Mesangial cell (primary cell): Measurements from ENCODE around the gene RHBDF2. TPM values are rescaled to one million over a fixed set of nuclear protein-coding genes. Genes with fewer than 3 reads are reported as not detected.

Experiments
- total RNA-seq: library from RNA; depleted of rRNA; stranded (reverse); fragments of >200 nt; gene quantifications from 2 replicates; pipeline ENCODE4 v1.2.3, GENCODE V29; 2015

Gene RHBDF2
- total RNA-seq = 59.3 and 64.5 TPM in 2 replicates

GRCh38 chr17:76501018-76501826, at the start of gene RHBDF2:
Gene RHBDF2 (minus strand): TSS chr17:76501423. CDS start chr17:76481524, 19,899 bp downstream.

GRCh38 chr17:76539631-76540271, 38.5 kb upstream of the RHBDF2 start, which contains the start of gene PRCD:
Gene PRCD (plus strand): TSS chr17:76540044. CDS start chr17:76540142, 98 bp downstream.

GRCh38 chr17:76537578-76538280, 36.5 kb upstream of the RHBDF2 start, which contains the start of gene CYGB:
Gene CYGB (minus strand): TSS chr17:76537709. CDS start chr17:76537542, 167 bp downstream.

GRCh38 chr17:76467366-76467765, 33.9 kb downstream of the RHBDF2 start, which contains the start of gene AANAT:
Gene AANAT (plus strand): TSS chr17:76467603. CDS start chr17:76468747, 1,144 bp downstream.

GRCh38 chr17:76452660-76453430, 48.4 kb downstream of the RHBDF2 start, which contains the start of gene UBE2O:
Gene UBE2O (minus strand): TSS chr17:76453152. CDS start chr17:76453141, 11 bp downstream.

Other genes with a start within 250 kb of the RHBDF2 start
- 16.5 and 35.5 TPM in 2 replicates for gene UBALD2, start 236.1 kb downstream of the RHBDF2 start, total RNA-seq
- gene QRICH2, start 193.1 kb downstream of the RHBDF2 start, total RNA-seq = 1.6 and 1.9 TPM in 2 replicates
- 43.7 and 53.9 TPM in 2 replicates for gene PRPSAP1, start 147.5 kb downstream of the RHBDF2 start, total RNA-seq
- 24.1 and 96.6 TPM in 2 replicates for gene SPHK1, start 116.8 kb downstream of the RHBDF2 start, total RNA-seq
- 14.5 and 21.2 TPM in 2 replicates for gene UBE2O, start 48.3 kb downstream of the RHBDF2 start, total RNA-seq
- 0.25 TPM in 1 of 2 replicates, not detected in the other for gene AANAT, start 33.8 kb downstream of the RHBDF2 start, total RNA-seq
- 2.8 and 5.3 TPM in 2 replicates for gene CYGB, start 36.3 kb upstream of the RHBDF2 start, total RNA-seq
- gene PRCD, start 38.6 kb upstream of the RHBDF2 start, total RNA-seq = 0.33 and 0.38 TPM in 2 replicates
- 0.33 and 6.6 TPM in 2 replicates for gene ST6GALNAC2, start 84.4 kb upstream of the RHBDF2 start, total RNA-seq
- 0.25 TPM in 1 of 2 replicates, not detected in the other for gene ST6GALNAC1, start 142.3 kb upstream of the RHBDF2 start, total RNA-seq
- gene MXRA7, start 209.5 kb upstream of the RHBDF2 start, total RNA-seq = 145 and 167 TPM in 2 replicates
- 11.7 and 19.6 TPM in 2 replicates for gene JMJD6, start 225.2 kb upstream of the RHBDF2 start, total RNA-seq
- gene METTL23, start 225.4 kb upstream of the RHBDF2 start, total RNA-seq = 33.7 and 38.9 TPM in 2 replicates
- 227 and 355 TPM in 2 replicates for gene SRSF2, start 235.9 kb upstream of the RHBDF2 start, total RNA-seq
- gene MFSD11, start 236.7 kb upstream of the RHBDF2 start, total RNA-seq = 13.2 and 15.5 TPM in 2 replicates